Astrocyte (in vitro differentiated cells and primary cell): ENCODE measurements around the gene TJAP1. TPM values are rescaled to one million over a fixed set of nuclear protein-coding genes. Genes with fewer than 3 reads are reported as not detected.
A peak's percentile ranks its signal among the peaks of the same experiment; 100 is the strongest.

Experiments
- DNase-seq: peaks from one replicate; pipeline ENCODE4 v3.0.0-alpha.2; 2010; ENCODE audit warnings: low read depth
- FAIRE-seq: peaks from 2 replicates; lab custom pipeline; 2011; peaks lifted over from hg19 to GRCh38; lab: Jason Lieb, UNC
- H2AFZ ChIP-seq: 2 replicates; pipeline ENCODE4 v1.6.0; 2012; ENCODE audit warnings: low read depth, low read length, inconsistent platforms
- H3K27ac ChIP-seq: 2 replicates; pipeline ENCODE4 v1.5.1; 2011; ENCODE audit warnings: low read depth, low read length, inconsistent platforms
- H3K27me3 ChIP-seq: 2 replicates; pipeline ENCODE4 v1.6.0; 2011; ENCODE audit warnings: low read length, inconsistent platforms; ENCODE audit not compliant: insufficient read depth
- H3K36me3 ChIP-seq: 2 replicates; pipeline ENCODE4 v1.5.1; 2011; ENCODE audit warnings: low read length, inconsistent platforms; ENCODE audit not compliant: insufficient read depth
- H3K4me1 ChIP-seq: 2 replicates; pipeline ENCODE4 v1.5.1; 2011; ENCODE audit warnings: low read length, inconsistent platforms; ENCODE audit not compliant: insufficient read depth
- H3K4me2 ChIP-seq: 2 replicates; pipeline ENCODE4 v1.6.0; 2012; ENCODE audit warnings: low read length, inconsistent platforms
- H3K4me3 ChIP-seq: 2 replicates; pipeline ENCODE4 v1.5.1; 2011; ENCODE audit warnings: low read depth, mild to moderate bottlenecking, low read length, inconsistent platforms; ENCODE audit not compliant: insufficient read depth
- H3K79me2 ChIP-seq: 2 replicates; pipeline ENCODE4 v1.6.0; 2012; ENCODE audit warnings: mild to moderate bottlenecking, low read length, inconsistent platforms; ENCODE audit not compliant: insufficient read depth
- H3K9ac ChIP-seq: 2 replicates; pipeline ENCODE4 v1.6.0; 2012; ENCODE audit warnings: mild to moderate bottlenecking, low read length, inconsistent platforms
- H3K9me3 ChIP-seq: 2 replicates; pipeline ENCODE4 v1.5.1; 2012; ENCODE audit warnings: low read depth, mild to moderate bottlenecking, low read length, inconsistent platforms; ENCODE audit not compliant: insufficient read depth
- H4K20me1 ChIP-seq: 2 replicates; pipeline ENCODE4 v1.6.0; 2012; ENCODE audit warnings: low read length, inconsistent platforms; ENCODE audit not compliant: insufficient read depth
- H3K27ac Mint-ChIP-seq: one replicate; pipeline ENCODE4 v1.8.0; 2021; ENCODE audit warnings: mild to moderate bottlenecking, mixed read lengths; ENCODE audit not compliant: unreplicated experiment
- H3K27me3 Mint-ChIP-seq: one replicate; pipeline ENCODE4 v1.8.0; 2021; ENCODE audit warnings: low read depth, mixed read lengths; ENCODE audit not compliant: unreplicated experiment
- H3K36me3 Mint-ChIP-seq: one replicate; pipeline ENCODE4 v1.8.0; 2021; ENCODE audit warnings: low read depth, mixed read lengths; ENCODE audit not compliant: unreplicated experiment
- H3K4me1 Mint-ChIP-seq: one replicate; pipeline ENCODE4 v1.8.0; 2021; ENCODE audit warnings: low read depth, mixed read lengths; ENCODE audit not compliant: unreplicated experiment
- H3K4me3 Mint-ChIP-seq: one replicate; pipeline ENCODE4 v1.8.0; 2021; ENCODE audit warnings: mild to moderate bottlenecking, moderate library complexity, mixed read lengths; ENCODE audit not compliant: unreplicated experiment
- H3K9me3 Mint-ChIP-seq: one replicate; pipeline ENCODE4 v1.8.0; 2021; ENCODE audit warnings: mild to moderate bottlenecking, mixed read lengths; ENCODE audit not compliant: unreplicated experiment
- EZH2 ChIP-seq: IDR thresholded peaks from 2 replicates; pipeline ENCODE4 v1.6.1; 2012; ENCODE audit warnings: mild to moderate bottlenecking, low read length, inconsistent platforms; ENCODE audit not compliant: insufficient read depth
- total RNA-seq: library from RNA; stranded (reverse); gene quantifications from 2 replicates; pipeline ENCODE4 v1.2.1, GENCODE V29; 2021
- TF ChIP-seq, protein P1 (sequence below): IDR thresholded peaks from 2 replicates; pipeline ENCODE4 v1.5.1; 2011; ENCODE audit warnings: low read depth, mild to moderate bottlenecking, inconsistent platforms, low read length, moderate library complexity; ENCODE audit not compliant: insufficient read depth

TJAP1 gene
- total RNA-seq, 1 donor from 2014 or later: 26.6 TPM

GRCh38 chr6:43481075-43481474, 3.7 kb downstream of the TJAP1 start:
- Mint-ChIP-seq H3K9me3 (no peaks in the 10 kb centered on the region), H3K4me1 (peaks cover 20% of the 10 kb centered on the region), H3K4me3 (no peak overlapping the region), H3K27ac (peak overlapping the region; percentile 44), H3K36me3 (peaks cover 2% of the 10 kb centered on the region), H3K27me3 (no peaks in the 10 kb centered on the region)
- Histone ChIP-seq H3K4me2 (no peak overlapping the region), H3K9ac (no peak overlapping the region), H3K27me3 (no peaks in the 10 kb centered on the region), H3K79me2 (peaks cover 66% of the 10 kb centered on the region), H2AFZ (no peak overlapping the region), H3K9me3 (no peaks in the 10 kb centered on the region), H3K27ac (no peak overlapping the region), H3K4me3 (no peak overlapping the region), H4K20me1 (peaks cover 37% of the 10 kb centered on the region), H3K36me3 (no peaks in the 10 kb centered on the region), H3K4me1 (peaks cover 13% of the 10 kb centered on the region)
- no peak for TF ChIP-seq EZH2
- TF ChIP-seq, protein P1, sequence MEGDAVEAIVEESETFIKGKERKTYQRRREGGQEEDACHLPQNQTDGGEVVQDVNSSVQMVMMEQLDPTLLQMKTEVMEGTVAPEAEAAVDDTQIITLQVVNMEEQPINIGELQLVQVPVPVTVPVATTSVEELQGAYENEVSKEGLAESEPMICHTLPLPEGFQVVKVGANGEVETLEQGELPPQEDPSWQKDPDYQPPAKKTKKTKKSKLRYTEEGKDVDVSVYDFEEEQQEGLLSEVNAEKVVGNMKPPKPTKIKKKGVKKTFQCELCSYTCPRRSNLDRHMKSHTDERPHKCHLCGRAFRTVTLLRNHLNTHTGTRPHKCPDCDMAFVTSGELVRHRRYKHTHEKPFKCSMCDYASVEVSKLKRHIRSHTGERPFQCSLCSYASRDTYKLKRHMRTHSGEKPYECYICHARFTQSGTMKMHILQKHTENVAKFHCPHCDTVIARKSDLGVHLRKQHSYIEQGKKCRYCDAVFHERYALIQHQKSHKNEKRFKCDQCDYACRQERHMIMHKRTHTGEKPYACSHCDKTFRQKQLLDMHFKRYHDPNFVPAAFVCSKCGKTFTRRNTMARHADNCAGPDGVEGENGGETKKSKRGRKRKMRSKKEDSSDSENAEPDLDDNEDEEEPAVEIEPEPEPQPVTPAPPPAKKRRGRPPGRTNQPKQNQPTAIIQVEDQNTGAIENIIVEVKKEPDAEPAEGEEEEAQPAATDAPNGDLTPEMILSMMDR: no peak
- FAIRE-seq: no peak
- no peak for DNase-seq

- no peak overlapping the region for H3K4me3 Mint-ChIP-seq
- Histone ChIP-seq H3K79me2 (peaks cover 69% of the 10 kb centered on the region), H3K27ac (no peak overlapping the region), H2AFZ (no peak overlapping the region), H3K36me3 (no peaks in the 10 kb centered on the region), H3K27me3 (no peaks in the 10 kb centered on the region), H3K4me2 (no peak overlapping the region), H4K20me1 (peaks cover 42% of the 10 kb centered on the region), H3K9me3 (no peaks in the 10 kb centered on the region), H3K9ac (no peak overlapping the region), H3K4me1 (peaks cover 13% of the 10 kb centered on the region), H3K4me3 (no peak overlapping the region)
- H3K9me3 Mint-ChIP-seq: no peaks in the 10 kb centered on the region
- no peak for DNase-seq
- peaks cover 20% of the 10 kb centered on the region for H3K4me1 Mint-ChIP-seq
- H3K36me3 Mint-ChIP-seq: peaks cover 5% of the 10 kb centered on the region
- no peak for FAIRE-seq
- no peak for TF ChIP-seq EZH2
- TF ChIP-seq, protein P1: no peak
- no peaks in the 10 kb centered on the region for H3K27me3 Mint-ChIP-seq
- peak overlapping the region; percentile 88 for H3K27ac Mint-ChIP-seq
Observed at GRCh38 chr6:43481591-43482236, 4.3 kb downstream of the TJAP1 start.

GRCh38 chr6:43488667-43489276, 11.4 kb downstream of the TJAP1 start:
- Histone ChIP-seq H3K4me3 (no peak overlapping the region), H4K20me1 (peaks cover 51% of the 10 kb centered on the region), H3K9ac (no peak overlapping the region), H3K36me3 (no peaks in the 10 kb centered on the region), H3K4me1 (peaks cover 23% of the 10 kb centered on the region), H3K27ac (no peak overlapping the region), H3K4me2 (no peak overlapping the region), H3K27me3 (no peaks in the 10 kb centered on the region), H2AFZ (no peak overlapping the region), H3K9me3 (no peaks in the 10 kb centered on the region), H3K79me2 (peaks cover 40% of the 10 kb centered on the region)
- Mint-ChIP-seq H3K27me3 (no peaks in the 10 kb centered on the region), H3K27ac (no peak overlapping the region), H3K9me3 (no peaks in the 10 kb centered on the region), H3K36me3 (peaks cover 5% of the 10 kb centered on the region), H3K4me3 (peak overlapping the region; percentile 9), H3K4me1 (peaks cover 16% of the 10 kb centered on the region)
- TF ChIP-seq, protein P1: no peak
- no peak for TF ChIP-seq EZH2
- peak; percentile 9 for DNase-seq
- FAIRE-seq: no peak
